Breast epithelium (tissue), 4 donors: ENCODE results near the gene RPL3. TPM values are rescaled to one million over a fixed set of nuclear protein-coding genes. Genes with fewer than 3 reads are reported as not detected.

Experiments
- DNase-seq, 2 donors: peaks; one replicate each; pipeline ENCODE4 v3.0.0-alpha.2; 2019; ENCODE audit warnings: low spot score in 2 of 2
- H3K27ac ChIP-seq, 2 donors: fragments of 200-600 bp; sonication (generic) in 1 of 2; one replicate each; pipeline ENCODE4 v1.5.1; 2016 to 2019; ENCODE audit warnings: mild to moderate bottlenecking in 1 of 2
- H3K27me3 ChIP-seq, 2 donors: fragments of 200-600 bp; sonication (generic) in 1 of 2; one replicate each; pipeline versions ENCODE4 v1.5.1 to v1.6.0; 2017 to 2019; ENCODE audit warnings: control low read depth in 1 of 2, mild to moderate bottlenecking in 1 of 2
- H3K36me3 ChIP-seq: fragments of 200-600 bp; one replicate; pipeline ENCODE4 v1.5.1; 2019
- H3K4me1 ChIP-seq, 2 donors: fragments of 200-600 bp; sonication (generic); one replicate each; pipeline ENCODE4 v1.5.1; 2016 to 2019; ENCODE audit warnings: control low read depth in 1 of 2
- H3K4me3 ChIP-seq, 3 donors: fragments of 200-600 bp; sonication (generic); 1 replicate in 2 of 3; 2 replicates in 1 of 3; pipeline ENCODE4 v1.5.1; 2016 to 2019; ENCODE audit warnings: mild to moderate bottlenecking in 3 of 3, moderate library complexity in 2 of 3
- H3K9me3 ChIP-seq, 2 donors: fragments of 200-600 bp; sonication (generic) in 1 of 2; one replicate each; pipeline ENCODE4 v1.5.1; 2016 to 2019; ENCODE audit warnings: control low read depth in 1 of 2
- CTCF ChIP-seq, 3 donors: fragments of 450-650 bp; IDR thresholded peaks; one replicate each; pipeline ENCODE4 v1.5.1; 2016 to 2017; ENCODE audit warnings: antibody characterized with exemption in 3 of 3, mild to moderate bottlenecking in 3 of 3, moderate library complexity in 3 of 3
- POLR2A ChIP-seq: fragments of 450-650 bp; IDR thresholded peaks from one replicate; pipeline ENCODE4 v1.6.1; 2016; ENCODE audit warnings: antibody characterized with exemption, mild to moderate bottlenecking, moderate library complexity
- POLR2AphosphoS5 ChIP-seq, 3 donors: sonication (generic); formaldehyde crosslinking; IDR thresholded peaks; one replicate each; pipeline ENCODE4 v1.6.1; 2017; ENCODE audit warnings: antibody characterized with exemption in 3 of 3
- intact Hi-C: fragments of 100-400 bp; cut with DNase I; formaldehyde crosslinking; loops from one replicate; pipeline ENCODE4 v1.15.1; 2023; ENCODE audit warnings: low total_unique reads
- total RNA-seq, 3 donors: library from RNA; depleted of rRNA; stranded (reverse); fragments of >200 nt; gene quantifications; one replicate each; pipeline ENCODE4 v1.1.0, GENCODE V29; 2016

Gene RPL3
- total RNA-seq, 3 donors from 2014 or later = 1,827 to 3,262 (median 2,633) TPM

GRCh38 chr22:39296981-39297489, 22.4 kb downstream of the RPL3 start:
- H3K4me3 ChIP-seq = peak overlapping the region in 1 of 3 donors; percentile 4
- H3K36me3 ChIP-seq = no peaks in the 10 kb centered on the region
- no peak for TF ChIP-seq POLR2A
- TF ChIP-seq POLR2AphosphoS5 (IDR thresholded peaks at IDR 0.05) = peak in 1 of 3 donors; percentile 14
- no peaks in the 10 kb centered on the region for H3K9me3 ChIP-seq
- H3K27ac ChIP-seq = peak overlapping the region; percentile 91 to 93
- H3K27me3 ChIP-seq = no peaks in the 10 kb centered on the region
- DNase-seq = peak in 1 of 2 donors; percentile 74
- H3K4me1 ChIP-seq = peaks cover 13 to 35% of the 10 kb centered on the region in 2 donors
- intact Hi-C loops = loop anchor here (10.0 kb wide), 1 partner anchor 52 kb away; the partner anchor contains the start of gene PDGFB

GRCh38 chr22:39296535-39296934, 22.9 kb downstream of the RPL3 start:
- Histone ChIP-seq H3K4me3 (no peak overlapping the region), H3K4me1 (peaks cover 18 to 40% of the 10 kb centered on the region in 2 donors), H3K36me3 (no peaks in the 10 kb centered on the region), H3K9me3 (no peaks in the 10 kb centered on the region), H3K27ac (peak overlapping the region; percentile 91 to 93), H3K27me3 (no peaks in the 10 kb centered on the region)
- DNase-seq = no peak
- intact Hi-C loops = loop anchor here (10.0 kb wide), 1 partner anchor 52 kb away; the partner anchor contains the start of gene PDGFB
- TF ChIP-seq CTCF (IDR thresholded peaks at IDR 0.05) = no peak
- TF ChIP-seq POLR2A = no peak
- TF ChIP-seq POLR2AphosphoS5 (IDR thresholded peaks at IDR 0.05) = no peak

GRCh38 chr22:39294571-39295468, 24.6 kb downstream of the RPL3 start:
- DNase-seq = no peak
- no peak for TF ChIP-seq CTCF (IDR thresholded peaks at IDR 0.05)
- TF ChIP-seq POLR2A = no peak
- TF ChIP-seq POLR2AphosphoS5 (IDR thresholded peaks at IDR 0.05) = no peak
- H3K27ac ChIP-seq = peak overlapping the region; percentile 4 to 96
- no peaks in the 10 kb centered on the region for H3K27me3 ChIP-seq
- H3K4me1 ChIP-seq = peaks cover 23 to 49% of the 10 kb centered on the region in 2 donors
- no peaks in the 10 kb centered on the region for H3K36me3 ChIP-seq
- intact Hi-C loops = loop anchor here (5.0 to 10.0 kb wide), 2 partner anchors 50 to 563 kb away; partner anchors contain the start of gene PDGFB
- H3K4me3 ChIP-seq = no peak overlapping the region
- no peaks in the 10 kb centered on the region for H3K9me3 ChIP-seq

GRCh38 chr22:39293766-39294368, 25.6 kb downstream of the RPL3 start:
- Histone ChIP-seq H3K27me3 (no peaks in the 10 kb centered on the region), H3K36me3 (no peaks in the 10 kb centered on the region), H3K27ac (peak overlapping the region; percentile 4 to 96), H3K9me3 (no peaks in the 10 kb centered on the region), H3K4me1 (peaks cover 20 to 40% of the 10 kb centered on the region in 2 donors), H3K4me3 (no peak overlapping the region)
- no peak for DNase-seq
- TF ChIP-seq POLR2A (no peak), POLR2AphosphoS5 (IDR thresholded peaks at IDR 0.05) (no peak), CTCF (IDR thresholded peaks at IDR 0.05) (no peak)
- intact Hi-C loops = loop anchor here (5.0 to 10.0 kb wide), 2 partner anchors 49 to 562 kb away; partner anchors contain the start of gene PDGFB

- DNase-seq = peak; percentile 96 to 98
- Histone ChIP-seq H3K4me3 (peak overlapping the region in 1 of 3 donors; percentile 32), H3K27ac (peak overlapping the region; percentile 95 to 96), H3K9me3 (no peaks in the 10 kb centered on the region), H3K36me3 (no peaks in the 10 kb centered on the region), H3K27me3 (no peaks in the 10 kb centered on the region), H3K4me1 (peaks cover 20 to 37% of the 10 kb centered on the region in 2 donors)
- TF ChIP-seq POLR2A (peak; percentile 34), POLR2AphosphoS5 (IDR thresholded peaks at IDR 0.05) (peak; percentile 23 to 59 (median 48)), CTCF (IDR thresholded peaks at IDR 0.05) (peak in 1 of 3 donors; percentile 7)
- intact Hi-C loops = loop anchor here (5.0 to 10.0 kb wide), 2 partner anchors 48 to 560 kb away; partner anchors contain the start of gene PDGFB
Measured at GRCh38 chr22:39292561-39293074, 26.8 kb downstream of the RPL3 start.
